Measurements from ENCODE around the gene UPB1. TPM values are rescaled to one million over a fixed set of nuclear protein-coding genes. Genes with fewer than 3 reads are reported as not detected.

The UPB1 gene
- total RNA-seq, result under 1 TPM in 1 of 2 experiments, not detected in 1; 0.10 TPM

DNA sequence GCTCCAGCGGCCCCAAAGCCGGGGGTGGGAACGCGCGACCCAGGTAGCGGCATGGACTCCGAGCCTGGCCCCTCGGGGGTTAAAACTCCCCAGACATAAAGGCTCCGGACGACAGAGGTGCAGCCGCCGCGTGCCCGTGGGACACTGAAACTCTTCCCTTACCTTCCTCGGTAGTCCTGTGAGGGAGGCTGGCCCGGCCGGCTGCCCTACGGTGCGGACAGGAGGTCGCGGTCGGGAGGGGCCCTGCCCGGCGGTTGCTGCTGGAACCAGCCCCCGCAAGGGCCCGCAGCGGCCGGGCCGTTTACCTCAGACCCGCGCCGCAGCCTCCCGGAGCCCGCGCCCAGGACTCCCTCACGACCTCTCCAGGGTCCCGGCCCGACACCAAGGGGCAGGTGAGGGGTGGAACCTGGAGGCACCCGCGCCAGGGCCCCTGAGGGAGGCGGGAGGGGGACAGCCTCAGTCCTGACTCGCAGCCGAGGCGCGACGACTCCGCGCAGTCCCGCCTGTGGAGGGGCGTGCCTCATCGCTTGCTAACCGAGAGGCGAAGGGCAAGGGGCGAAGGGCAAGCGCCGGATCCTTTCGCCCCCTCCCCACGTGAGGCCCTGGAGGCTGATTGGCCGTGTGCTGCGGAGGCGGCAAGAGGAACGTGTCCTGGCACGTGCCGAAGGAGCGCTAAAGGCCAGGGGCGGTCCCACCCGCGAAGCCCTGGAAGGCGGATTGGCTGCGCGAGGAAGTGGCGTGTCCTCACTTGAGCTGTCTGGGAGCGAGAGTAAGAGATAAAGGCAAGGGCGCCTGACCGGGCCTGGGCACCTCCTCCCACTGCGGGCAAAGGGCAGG lies at the start of gene UPB1:
Gene UPB1, plus strand, starts transcription at position 805 of the 837 bp plus-strand sequence. CDS start 72 bp downstream, outside the sequence.
- CTCF ChIA-PET, result no interaction called here
- no peaks in the 10 kb centered on the region for H3K9me3 Mint-ChIP-seq
- no peak within 1 kb of the TSS for H3K4me3 Mint-ChIP-seq
- intact Hi-C loops (cut with micrococcal nuclease), result no loop called here
- H3K36me3 Mint-ChIP-seq (ENCODE audit: low read depth), result no peaks in the 10 kb centered on the region
- no peaks in the 10 kb centered on the region for H3K4me1 Mint-ChIP-seq (ENCODE audit: low read depth)
- no peak within 1 kb of the TSS for H3K27ac Mint-ChIP-seq
- DNase-seq, result no peak
- H3K27me3 Mint-ChIP-seq (ENCODE audit: low read depth), result peaks cover 18% of the 10 kb centered on the region

DNA sequence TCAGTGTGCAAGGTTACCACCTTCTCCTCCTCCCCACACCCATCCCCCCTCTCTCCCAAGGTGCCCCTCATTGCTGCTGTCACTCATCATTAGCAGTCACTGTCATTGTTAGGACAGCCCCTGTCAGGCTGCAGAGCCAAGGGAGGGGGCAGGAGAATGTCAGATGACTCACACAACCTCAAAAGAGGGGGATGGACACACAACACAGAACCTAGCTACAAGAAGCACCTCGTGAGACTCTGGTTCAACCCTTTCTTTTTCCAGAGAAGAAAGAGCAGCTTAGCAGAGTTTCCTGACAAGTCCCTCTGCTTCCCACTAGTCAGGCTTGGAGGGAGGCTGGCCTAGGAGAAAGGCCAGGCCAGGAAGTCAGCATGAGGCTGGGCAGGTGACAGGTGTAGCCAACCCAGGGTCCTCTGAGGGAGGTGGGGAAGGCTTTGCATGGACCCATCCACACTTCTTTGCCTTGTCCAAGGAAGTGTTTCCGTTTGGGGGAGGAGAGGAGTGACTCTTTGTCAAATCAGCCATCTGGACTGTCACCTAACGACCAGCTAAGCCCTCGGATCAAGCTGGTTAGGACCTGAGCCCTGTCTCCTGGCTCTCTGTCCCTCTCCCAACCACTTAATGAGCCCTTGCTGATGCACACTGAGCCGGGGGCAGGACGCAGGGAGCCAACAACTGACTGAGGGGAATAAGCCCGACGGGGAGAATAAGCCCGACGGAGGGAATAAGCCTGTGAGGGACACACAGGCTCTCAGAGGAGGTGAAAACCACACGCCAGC lies 49.5 kb upstream of the UPB1 start:
- H3K27me3 Mint-ChIP-seq (ENCODE audit: low read depth), result no peaks in the 10 kb centered on the region
- H3K36me3 Mint-ChIP-seq (ENCODE audit: low read depth), result peaks cover 27% of the 10 kb centered on the region
- H3K27ac Mint-ChIP-seq, result peak overlapping the region; percentile 37
- CTCF ChIA-PET, result interaction anchor here (0.9 to 1.0 kb wide), 2 partner anchors 15 to 215 kb away, joined by 3 read pairs; no protein-coding TSS in a partner anchor
- no peak overlapping the region for H3K4me3 Mint-ChIP-seq
- intact Hi-C loops (cut with micrococcal nuclease), result loop anchor here (1.0 kb wide), 1 partner anchor 11 kb away; no protein-coding TSS in a partner anchor
- H3K9me3 Mint-ChIP-seq, result no peaks in the 10 kb centered on the region
- peaks cover 45% of the 10 kb centered on the region for H3K4me1 Mint-ChIP-seq (ENCODE audit: low read depth)
- peak; percentile 63 for DNase-seq

DNA sequence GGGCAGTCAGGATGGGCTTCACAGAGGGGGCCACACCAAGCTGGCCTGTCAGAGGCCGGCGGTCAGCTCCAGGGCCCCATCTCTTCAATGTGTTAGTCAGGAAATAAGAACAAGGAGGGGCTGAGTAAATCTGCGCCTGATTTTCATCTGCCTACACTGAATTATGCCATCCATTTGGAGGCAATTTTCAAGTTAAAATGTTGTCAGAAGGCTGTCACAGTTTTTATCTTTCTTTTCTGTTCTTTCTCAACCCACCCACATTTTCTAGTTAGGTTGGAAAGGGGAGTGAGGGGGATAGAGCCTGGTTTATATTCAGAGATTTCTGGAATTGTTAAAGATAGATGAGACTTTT lies 48.9 kb upstream of the UPB1 start:
- H3K27me3 Mint-ChIP-seq (ENCODE audit: low read depth), result no peaks in the 10 kb centered on the region
- intact Hi-C loops (cut with micrococcal nuclease), result no loop called here
- H3K9me3 Mint-ChIP-seq, result peaks cover 1% of the 10 kb centered on the region
- peaks cover 21% of the 10 kb centered on the region for H3K36me3 Mint-ChIP-seq (ENCODE audit: low read depth)
- H3K27ac Mint-ChIP-seq, result no peak overlapping the region
- H3K4me1 Mint-ChIP-seq (ENCODE audit: low read depth), result peaks cover 40% of the 10 kb centered on the region
- CTCF ChIA-PET, result interaction anchor here (1.0 kb wide), 1 partner anchor 215 kb away, joined by 3 read pairs; no protein-coding TSS in a partner anchor
- no peak for DNase-seq
- no peak overlapping the region for H3K4me3 Mint-ChIP-seq

DNA sequence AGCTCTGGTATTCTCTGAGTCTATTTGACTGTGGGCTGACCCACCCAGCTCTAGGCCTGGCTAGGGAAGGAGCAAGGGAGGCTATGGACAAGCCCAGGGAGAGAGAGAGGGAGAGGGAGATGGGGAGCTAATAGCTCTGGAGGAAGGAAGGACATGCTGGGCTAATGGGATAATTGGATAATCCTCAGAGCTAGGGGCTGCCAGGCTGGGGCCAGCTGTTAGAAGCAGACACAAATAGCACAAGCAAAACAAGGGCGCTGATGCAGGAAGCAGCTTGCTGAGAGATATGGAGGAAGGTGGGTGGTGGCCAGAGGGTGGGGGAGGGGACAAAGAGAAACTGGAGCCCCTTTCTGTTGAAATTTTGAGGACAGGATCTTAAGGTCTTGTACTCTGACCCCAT lies 44.5 kb upstream of the UPB1 start:
- no peak for DNase-seq
- Mint-ChIP-seq H3K4me3 (no peak overlapping the region), H3K27me3 (ENCODE audit: low read depth) (no peaks in the 10 kb centered on the region), H3K9me3 (peaks cover 3% of the 10 kb centered on the region), H3K36me3 (ENCODE audit: low read depth) (no peaks in the 10 kb centered on the region), H3K27ac (no peak overlapping the region), H3K4me1 (ENCODE audit: low read depth) (peaks cover 9% of the 10 kb centered on the region)
- intact Hi-C loops (cut with micrococcal nuclease), result no loop called here
- CTCF ChIA-PET, result interaction anchor here (0.6 kb wide), 1 partner anchor 31 kb away, joined by 3 read pairs; no protein-coding TSS in a partner anchor

DNA sequence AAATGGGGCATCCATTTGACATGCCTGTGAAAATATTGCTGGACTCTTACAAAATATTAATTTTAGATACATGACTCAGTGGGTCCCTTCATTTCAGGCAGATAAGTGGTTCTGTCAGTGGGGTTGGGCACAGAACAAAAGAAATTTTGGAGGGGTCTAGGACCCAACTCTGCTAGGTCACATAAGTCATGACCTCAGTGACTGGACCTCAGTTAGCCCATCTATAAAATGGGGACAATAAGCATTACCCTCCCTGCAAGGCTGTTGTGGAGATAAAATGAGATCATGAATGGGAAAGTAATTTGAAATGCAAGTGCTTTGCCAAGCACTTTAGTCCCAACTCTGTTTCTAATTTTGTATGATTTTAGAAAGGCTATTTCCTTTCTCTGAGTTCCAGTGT lies 44.0 kb upstream of the UPB1 start:
- DNase-seq, result no peak
- H3K4me1 Mint-ChIP-seq (ENCODE audit: low read depth), result peaks cover 3% of the 10 kb centered on the region
- no peaks in the 10 kb centered on the region for H3K27me3 Mint-ChIP-seq (ENCODE audit: low read depth)
- CTCF ChIA-PET, result interaction anchor here (0.6 kb wide), 1 partner anchor 30 kb away, joined by 3 read pairs; no protein-coding TSS in a partner anchor
- no peak overlapping the region for H3K4me3 Mint-ChIP-seq
- H3K36me3 Mint-ChIP-seq (ENCODE audit: low read depth), result no peaks in the 10 kb centered on the region
- H3K27ac Mint-ChIP-seq, result no peak overlapping the region
- intact Hi-C loops (cut with micrococcal nuclease), result no loop called here
- H3K9me3 Mint-ChIP-seq, result peaks cover 3% of the 10 kb centered on the region

DNA sequence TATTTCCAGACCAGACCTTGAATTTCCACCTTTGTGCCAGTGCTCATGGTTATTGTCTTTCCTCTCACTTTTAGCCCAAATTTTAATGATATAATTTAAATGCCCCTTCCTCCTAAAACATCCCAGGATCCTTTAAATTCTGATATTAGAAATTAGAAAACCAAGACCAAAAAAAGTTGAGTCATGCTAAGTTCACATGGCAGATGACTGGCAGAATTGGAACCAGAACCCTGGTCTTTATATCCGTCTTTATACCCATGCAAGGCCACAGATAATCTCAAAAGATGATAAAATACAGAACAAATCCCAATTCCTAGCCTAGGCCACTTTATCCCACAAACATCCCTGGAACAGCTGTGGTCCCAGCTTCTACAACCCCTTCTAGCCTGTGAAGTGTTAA lies 41.3 kb upstream of the UPB1 start:
- H3K9me3 Mint-ChIP-seq, result peaks cover 3% of the 10 kb centered on the region
- CTCF ChIA-PET, result interaction anchor here (0.7 kb wide), 1 partner anchor 28 kb away, joined by 3 read pairs; no protein-coding TSS in a partner anchor
- no peak overlapping the region for H3K27ac Mint-ChIP-seq
- no peak for DNase-seq
- no peaks in the 10 kb centered on the region for H3K36me3 Mint-ChIP-seq (ENCODE audit: low read depth)
- H3K4me3 Mint-ChIP-seq, result no peak overlapping the region
- intact Hi-C loops (cut with micrococcal nuclease), result no loop called here
- H3K4me1 Mint-ChIP-seq (ENCODE audit: low read depth), result no peaks in the 10 kb centered on the region
- no peaks in the 10 kb centered on the region for H3K27me3 Mint-ChIP-seq (ENCODE audit: low read depth)

DNA sequence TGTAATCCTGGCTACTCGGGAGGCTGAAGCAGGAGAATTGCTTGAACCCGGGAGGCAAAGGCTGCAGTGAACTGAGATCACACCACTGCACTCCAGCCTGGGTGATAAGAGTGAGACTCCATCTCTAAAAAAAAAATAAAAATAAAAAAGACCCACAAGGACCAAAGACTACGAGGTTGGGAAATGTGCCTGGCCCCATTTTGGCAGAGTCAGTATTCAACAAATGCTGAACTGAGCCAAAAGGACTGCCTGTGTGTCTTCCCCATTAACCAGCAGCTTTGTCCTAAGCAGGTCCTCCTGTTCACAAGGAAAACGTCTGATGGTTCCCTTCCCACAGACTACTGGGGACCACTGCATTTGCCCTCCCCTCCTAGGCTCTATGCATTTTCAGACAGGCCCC lies 40.1 kb upstream of the UPB1 start:
- Mint-ChIP-seq H3K9me3 (peaks cover 3% of the 10 kb centered on the region), H3K36me3 (ENCODE audit: low read depth) (no peaks in the 10 kb centered on the region), H3K27ac (no peak overlapping the region), H3K27me3 (ENCODE audit: low read depth) (no peaks in the 10 kb centered on the region), H3K4me1 (ENCODE audit: low read depth) (no peaks in the 10 kb centered on the region), H3K4me3 (no peak overlapping the region)
- CTCF ChIA-PET, result interaction anchor here (1.7 kb wide), 1 partner anchor 67 kb away, joined by 8 read pairs; no protein-coding TSS in a partner anchor
- no peak for DNase-seq
- intact Hi-C loops (cut with micrococcal nuclease), result no loop called here

DNA sequence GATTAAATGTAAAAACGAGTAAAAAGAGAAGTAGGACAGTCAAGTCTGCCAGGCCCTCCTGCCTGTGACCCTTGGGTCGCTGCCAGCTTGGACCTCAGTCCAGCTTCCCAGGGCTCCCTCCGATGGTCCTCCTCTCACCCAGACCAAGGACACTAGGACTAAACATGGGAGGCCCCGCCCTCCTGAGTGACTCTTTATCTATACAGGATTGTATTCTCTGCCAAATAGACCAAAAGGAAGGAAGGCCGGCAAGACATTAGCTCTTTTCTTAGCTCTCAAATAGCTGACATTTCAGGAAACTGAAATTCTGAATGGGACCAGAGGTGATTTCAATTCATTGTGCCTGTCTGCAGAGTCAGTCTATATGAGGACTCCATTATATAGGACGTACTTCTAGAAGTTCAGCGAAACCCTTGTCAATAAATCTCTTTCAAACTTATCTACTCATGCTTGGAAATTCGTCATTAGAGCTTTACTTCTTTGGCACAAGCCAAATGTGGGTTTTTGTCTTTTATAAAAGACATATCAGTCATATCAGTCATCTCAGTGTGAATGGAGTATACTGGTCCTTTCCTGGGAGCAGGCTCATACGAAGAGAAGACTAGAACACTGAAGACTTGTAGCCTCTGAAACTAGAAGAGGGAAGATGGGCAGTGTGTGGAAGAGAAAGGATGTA lies 39.2 kb upstream of the UPB1 start:
- no peak for DNase-seq
- intact Hi-C loops (cut with micrococcal nuclease), result no loop called here
- CTCF ChIA-PET, result interaction anchor here (0.7 to 1.7 kb wide), 4 partner anchors 9 to 66 kb away, joined by 3 to 8 read pairs (median 4); no protein-coding TSS in a partner anchor

DNA sequence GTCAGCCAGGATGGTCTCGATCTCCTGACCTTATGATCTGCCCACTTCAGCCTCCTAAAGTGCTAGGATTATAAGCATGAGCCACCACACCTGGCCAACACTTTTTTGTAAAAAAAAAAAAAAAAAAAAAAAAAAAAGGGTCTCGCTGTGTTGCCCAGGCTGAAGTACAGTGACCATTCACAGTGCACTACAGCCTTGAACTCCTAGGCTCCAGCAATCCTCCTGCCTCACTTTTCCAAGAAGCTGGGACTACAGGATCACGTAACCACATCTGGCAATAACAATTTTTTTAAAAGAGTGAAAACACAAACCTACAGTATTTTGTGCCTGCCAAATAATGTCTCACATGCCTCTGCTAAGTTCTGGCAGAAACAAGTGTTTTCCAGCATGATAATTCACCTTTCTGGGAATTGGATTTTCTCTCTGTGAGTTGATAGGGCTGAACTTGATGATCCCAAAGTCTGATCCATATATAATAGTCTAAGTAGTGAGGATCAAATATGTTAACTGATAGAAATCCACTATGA lies 37.2 kb upstream of the UPB1 start:
- no peaks in the 10 kb centered on the region for H3K9me3 Mint-ChIP-seq
- H3K27me3 Mint-ChIP-seq (ENCODE audit: low read depth), result no peaks in the 10 kb centered on the region
- peaks cover 6% of the 10 kb centered on the region for H3K4me1 Mint-ChIP-seq (ENCODE audit: low read depth)
- H3K36me3 Mint-ChIP-seq (ENCODE audit: low read depth), result no peaks in the 10 kb centered on the region
- H3K4me3 Mint-ChIP-seq, result no peak overlapping the region
- no peak overlapping the region for H3K27ac Mint-ChIP-seq
- CTCF ChIA-PET, result no interaction called here
- DNase-seq, result no peak
- intact Hi-C loops (cut with micrococcal nuclease), result no loop called here

More for the DNA sequence above, 39.2 kb upstream of the UPB1 start:
- Mint-ChIP-seq H3K27me3 (ENCODE audit: low read depth) (no peaks in the 10 kb centered on the region), H3K4me3 (no peak overlapping the region), H3K27ac (no peak overlapping the region), H3K36me3 (ENCODE audit: low read depth) (no peaks in the 10 kb centered on the region), H3K4me1 (ENCODE audit: low read depth) (peaks cover 5% of the 10 kb centered on the region), H3K9me3 (peaks cover 3% of the 10 kb centered on the region)

DNA sequence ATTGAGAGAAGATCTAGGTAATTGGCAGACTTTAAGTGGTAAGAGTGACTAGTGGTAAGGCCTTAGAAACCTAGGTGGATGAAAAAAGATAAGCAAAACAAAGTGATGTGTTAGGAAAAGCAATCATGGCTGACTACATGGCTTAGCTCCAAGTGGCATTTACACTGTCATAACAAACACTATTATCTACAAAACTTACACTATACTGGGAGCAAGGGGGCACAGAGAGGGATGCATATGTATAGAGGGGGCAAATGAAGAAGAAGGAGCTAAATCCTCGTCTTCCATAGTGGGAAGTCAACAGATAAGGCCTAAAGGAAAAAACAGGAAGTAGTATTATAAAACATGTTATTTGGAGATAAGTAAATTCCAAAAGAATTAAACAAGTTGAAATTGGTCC lies 35.2 kb upstream of the UPB1 start:
- intact Hi-C loops (cut with micrococcal nuclease), result no loop called here
- CTCF ChIA-PET, result interaction anchor here (0.6 to 1.0 kb wide), 2 partner anchors 43 to 49 kb away, joined by 4 to 5 read pairs; no protein-coding TSS in a partner anchor
- Mint-ChIP-seq H3K9me3 (no peaks in the 10 kb centered on the region), H3K27me3 (ENCODE audit: low read depth) (no peaks in the 10 kb centered on the region), H3K27ac (no peak overlapping the region), H3K4me1 (ENCODE audit: low read depth) (peaks cover 6% of the 10 kb centered on the region), H3K4me3 (no peak overlapping the region), H3K36me3 (ENCODE audit: low read depth) (no peaks in the 10 kb centered on the region)
- no peak for DNase-seq

DNA sequence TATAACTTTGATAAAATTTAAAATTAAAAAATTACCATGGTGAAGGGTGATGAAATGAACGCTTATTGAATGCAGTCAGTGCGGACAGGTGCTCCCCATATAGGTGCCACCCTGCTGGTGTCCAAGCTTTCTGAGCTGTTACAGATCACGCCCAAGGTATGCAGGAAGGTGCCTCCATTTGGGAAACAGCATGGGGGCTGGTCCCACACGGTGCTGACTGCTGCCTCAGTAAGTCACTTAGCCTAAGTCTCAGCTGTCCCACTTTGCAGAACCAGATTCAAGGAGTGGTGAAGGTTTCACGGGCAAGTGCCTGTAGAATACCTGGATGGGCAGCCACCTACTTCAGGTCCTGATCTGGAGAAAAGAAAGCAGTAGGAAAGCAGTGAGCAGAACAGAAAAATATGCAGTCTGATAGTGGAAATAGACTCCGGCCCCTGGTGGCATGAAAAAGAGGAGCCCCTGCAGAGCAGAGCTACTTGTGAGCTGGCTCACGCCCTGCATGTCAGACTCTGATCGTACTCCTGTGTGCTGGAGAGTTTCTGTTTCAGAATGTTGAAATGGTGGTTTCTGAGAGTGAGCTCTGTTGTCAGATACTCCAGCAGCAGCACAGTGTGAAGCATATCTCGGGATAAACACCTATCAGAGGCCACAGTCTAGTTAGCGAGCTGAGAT lies 34.6 kb upstream of the UPB1 start:
- CTCF ChIA-PET, result interaction anchor here (0.6 to 1.0 kb wide), 3 partner anchors 15 to 49 kb away, joined by 3 to 5 read pairs (median 4); no protein-coding TSS in a partner anchor
- no peak overlapping the region for H3K4me3 Mint-ChIP-seq
- H3K27ac Mint-ChIP-seq, result no peak overlapping the region
- H3K4me1 Mint-ChIP-seq (ENCODE audit: low read depth), result peaks cover 8% of the 10 kb centered on the region
- H3K36me3 Mint-ChIP-seq (ENCODE audit: low read depth), result no peaks in the 10 kb centered on the region
- intact Hi-C loops (cut with micrococcal nuclease), result no loop called here
- DNase-seq, result peak; percentile 39
- no peaks in the 10 kb centered on the region for H3K27me3 Mint-ChIP-seq (ENCODE audit: low read depth)
- H3K9me3 Mint-ChIP-seq, result no peaks in the 10 kb centered on the region

Data from activated naive CD4-positive, alpha-beta T cell treated with anti-CD3 and anti-CD28 coated beads for 36 hours (primary cell).